Psoas muscle (tissue), 8 donors: ENCODE data around the gene MELTF. TPM values are rescaled to one million over a fixed set of nuclear protein-coding genes. Genes with fewer than 3 reads are reported as not detected.

Experiments used
- ATAC-seq, 4 donors: fragments of 200-7000 bp; cut with Tn5 transposase; one replicate each; pipeline ENCODE4 v1.9.1; 2020; ENCODE audit warnings: moderate library complexity in 3 of 4, mild to moderate bottlenecking in 2 of 4
- DNase-seq, 2 donors: peaks; one replicate each; pipeline ENCODE4 v3.0.0-alpha.2; 2020
- H3K27ac ChIP-seq: fragments of 200-600 bp; one replicate; pipeline ENCODE4 v1.8.0; 2022
- H3K27me3 ChIP-seq, 3 donors: fragments of 200-600 bp in 1 of 3; one replicate each; pipeline versions ENCODE4 v1.6.1 to v1.8.0; 2013 to 2022; ENCODE audit warnings: low read length in 2 of 3, mild to moderate bottlenecking in 2 of 3, moderate library complexity in 1 of 3; ENCODE audit not compliant: insufficient read depth in 3 of 3
- H3K36me3 ChIP-seq, 2 donors: fragments of 200-600 bp in 1 of 2; one replicate each; pipeline versions ENCODE4 v1.6.1 to v1.8.0; 2013 to 2022; ENCODE audit warnings: low read depth in 1 of 2, mild to moderate bottlenecking in 1 of 2, moderate library complexity in 1 of 2; ENCODE audit not compliant: insufficient read depth in 1 of 2
- H3K4me1 ChIP-seq: fragments of 200-600 bp; one replicate; pipeline ENCODE4 v1.8.0; 2022
- H3K4me3 ChIP-seq: fragments of 200-600 bp; one replicate; pipeline ENCODE4 v1.8.0; 2022; ENCODE audit warnings: mild to moderate bottlenecking
- H3K9me3 ChIP-seq: fragments of 200-600 bp; one replicate; pipeline ENCODE4 v1.8.0; 2022
- WGBS, 3 donors: extraction: QIAGEN DNeasy Blood & Tissue Kit; methylation state at CpG; one replicate each; pipeline versions ENCODE4 v1.1.6 to v1.1.7; 2013; 5-methylcytosine and 5-hydroxymethylcytosine counted together
- intact Hi-C, 2 donors: fragments of 100-400 bp; cut with DNase I; formaldehyde crosslinking; loops; one replicate each; pipeline versions ENCODE4 v1.11.0 to v1.14.2; 2022
- polyA plus RNA-seq, 3 donors: library from polyadenylated mRNA; stranded (reverse); fragments of 200-250 nt; gene quantifications; one replicate each; pipeline ENCODE4 v1.2.3, GENCODE V29; 2013
- total RNA-seq, 4 donors: library from RNA; stranded (reverse); fragmentation: NEBNext Ultra II Directional in 2 of 4; extraction: Animal tissue kit (Norgen Biotek cat#: 25700) in 2 of 4; gene quantifications; one replicate each; pipeline versions ENCODE4 v1.2.1 to v1.2.4, GENCODE V29; 2021 to 2023
- TF ChIP-seq, protein P1 (sequence below): fragments of 200-600 bp; IDR thresholded peaks from one replicate; pipeline ENCODE4 v1.8.0; 2022; ENCODE audit warnings: antibody characterized with exemption
- donor health status: healthy with polysubstance abuse.
- donor health status: DM: no; HTN: no; CAD: no; lungs with moderate emphysema.
- donor health status: Bipolar disorder and iron deficiency.
- donor health status: healthy.
- donor health status: DM: yes; HTN: yes; CAD: no.
- donor health status: DM: no; HTN: no; CAD: no.
- donor health status: DM: no; HTN: no; CAD: no.
- donor health status: DM: yes; HTN: yes; CAD: no.

Gene MELTF
- total and polyA plus RNA-seq, 7 donors = 0.23 to 0.97 (median 0.55) TPM

DNA sequence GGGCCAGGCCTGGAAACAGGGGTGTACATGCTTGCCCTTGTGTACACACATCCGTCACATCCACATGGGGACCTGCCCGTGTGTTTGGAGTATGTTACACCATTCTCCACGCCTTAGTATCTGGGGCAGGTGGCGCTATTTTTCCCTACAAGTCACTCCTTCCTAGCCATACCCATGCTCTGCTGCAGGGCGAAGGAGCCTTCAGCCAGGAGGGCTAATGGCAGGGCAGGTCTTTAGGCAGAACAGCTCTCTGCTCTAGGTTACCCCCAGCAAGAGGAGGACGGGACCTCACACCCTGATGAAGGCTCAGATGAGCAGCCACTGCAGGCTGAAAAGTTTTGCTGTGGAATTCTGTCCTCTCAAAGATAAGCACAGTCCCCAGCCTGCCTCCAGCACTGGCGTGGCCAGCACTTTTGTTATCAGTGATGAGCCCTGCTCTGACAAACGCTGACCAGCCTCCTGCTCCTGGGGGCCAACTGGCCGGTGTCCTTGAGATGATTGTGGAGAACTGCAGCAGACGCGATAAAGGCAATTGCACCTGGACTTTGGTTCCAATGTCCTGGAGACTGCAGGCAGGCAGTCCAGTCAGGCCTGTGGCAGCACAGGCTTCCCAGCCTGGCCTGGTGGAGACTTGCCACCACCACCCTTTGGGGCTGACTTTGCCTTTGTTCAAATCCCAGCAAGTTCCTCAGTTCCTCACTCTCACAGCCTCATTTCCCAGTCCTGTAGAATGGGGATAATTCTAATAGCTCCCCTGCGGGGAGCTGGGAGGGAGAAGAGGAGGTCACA is 41.2 kb downstream of the MELTF start:
- peak in 1 of 2 donors; percentile 26 for DNase-seq

GRCh38 chr3:196987022-196987421 is 42.6 kb downstream of the MELTF start:
- ATAC-seq (no peak), DNase-seq (no peak)
- Histone ChIP-seq H3K4me3 (no peak overlapping the region), H3K4me1 (no peaks in the 10 kb centered on the region), H3K9me3 (peaks cover 11% of the 10 kb centered on the region), H3K36me3 (no peaks in the 10 kb centered on the region), H3K27me3 (no peaks in the 10 kb centered on the region), H3K27ac (no peak overlapping the region)
- intact Hi-C loops = no loop called here
- TF ChIP-seq, protein P1, sequence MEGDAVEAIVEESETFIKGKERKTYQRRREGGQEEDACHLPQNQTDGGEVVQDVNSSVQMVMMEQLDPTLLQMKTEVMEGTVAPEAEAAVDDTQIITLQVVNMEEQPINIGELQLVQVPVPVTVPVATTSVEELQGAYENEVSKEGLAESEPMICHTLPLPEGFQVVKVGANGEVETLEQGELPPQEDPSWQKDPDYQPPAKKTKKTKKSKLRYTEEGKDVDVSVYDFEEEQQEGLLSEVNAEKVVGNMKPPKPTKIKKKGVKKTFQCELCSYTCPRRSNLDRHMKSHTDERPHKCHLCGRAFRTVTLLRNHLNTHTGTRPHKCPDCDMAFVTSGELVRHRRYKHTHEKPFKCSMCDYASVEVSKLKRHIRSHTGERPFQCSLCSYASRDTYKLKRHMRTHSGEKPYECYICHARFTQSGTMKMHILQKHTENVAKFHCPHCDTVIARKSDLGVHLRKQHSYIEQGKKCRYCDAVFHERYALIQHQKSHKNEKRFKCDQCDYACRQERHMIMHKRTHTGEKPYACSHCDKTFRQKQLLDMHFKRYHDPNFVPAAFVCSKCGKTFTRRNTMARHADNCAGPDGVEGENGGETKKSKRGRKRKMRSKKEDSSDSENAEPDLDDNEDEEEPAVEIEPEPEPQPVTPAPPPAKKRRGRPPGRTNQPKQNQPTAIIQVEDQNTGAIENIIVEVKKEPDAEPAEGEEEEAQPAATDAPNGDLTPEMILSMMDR = no peak
- WGBS, 3 donors = 65 to 78% (median 77%) methylated on average over 10 of the region's 10 CpGs

More for the DNA sequence above, 41.2 kb downstream of the MELTF start:
- intact Hi-C loops = no loop called here
- no peak for ATAC-seq
- 74 to 76% (median 74%) methylated on average over 12 of the region's 12 CpGs for WGBS, 3 donors
- TF ChIP-seq, protein P1 = no peak
- no peak overlapping the region for H3K27ac ChIP-seq
- peaks cover 1% of the 10 kb centered on the region for H3K9me3 ChIP-seq
- H3K36me3 ChIP-seq = no peaks in the 10 kb centered on the region
- no peaks in the 10 kb centered on the region for H3K4me1 ChIP-seq
- no peaks in the 10 kb centered on the region for H3K27me3 ChIP-seq
- H3K4me3 ChIP-seq = no peak overlapping the region

DNA sequence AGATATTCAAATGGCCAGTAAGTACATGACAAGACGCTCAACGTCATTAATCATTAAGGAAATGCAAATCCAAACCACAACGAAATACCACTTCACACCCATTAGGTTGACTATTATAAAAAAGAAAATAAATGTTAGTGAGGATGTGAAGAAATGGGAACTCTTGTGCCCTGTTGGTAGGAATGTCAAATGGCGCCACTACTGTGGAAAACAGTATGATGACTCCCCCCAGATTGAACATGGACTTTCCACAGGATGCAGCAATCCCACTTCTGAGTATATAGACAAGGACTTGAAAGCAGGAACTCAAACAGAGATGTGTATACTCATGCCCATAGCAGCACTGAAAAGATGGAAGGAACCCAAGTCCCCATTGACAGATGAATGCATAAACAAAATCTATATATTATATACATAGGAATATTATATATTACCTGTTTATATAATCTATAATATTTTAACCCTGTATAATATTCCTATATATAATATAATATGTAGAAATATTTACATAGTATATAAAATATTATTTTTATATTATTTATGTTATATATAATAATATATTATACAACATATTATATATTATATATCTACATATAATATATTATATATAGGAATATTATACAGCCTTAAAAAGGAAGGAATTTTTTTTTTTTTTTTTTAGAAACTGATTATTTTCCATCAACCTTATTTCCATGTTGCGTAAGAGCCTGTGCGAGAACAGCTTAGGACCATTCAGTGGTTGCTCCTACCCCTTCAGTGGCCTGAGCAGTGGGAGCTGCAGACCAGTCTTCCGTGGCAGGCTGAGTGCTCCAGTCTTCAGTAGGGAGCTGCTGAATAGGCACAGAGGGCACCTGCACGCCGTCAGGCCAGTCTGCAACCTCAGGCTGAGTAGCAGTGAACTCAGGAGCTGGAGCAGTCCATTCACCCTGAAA is 43.4 kb downstream of the MELTF start:
- Histone ChIP-seq H3K27ac (no peak overlapping the region), H3K9me3 (peaks cover 11% of the 10 kb centered on the region), H3K27me3 (no peaks in the 10 kb centered on the region), H3K4me1 (no peaks in the 10 kb centered on the region), H3K36me3 (no peaks in the 10 kb centered on the region), H3K4me3 (no peak overlapping the region)
- TF ChIP-seq, protein P1 = no peak
- intact Hi-C loops = no loop called here
- 87 to 93% (median 90%) methylated on average over 9 of the region's 9 CpGs for whole genome bisulfite sequencing, 3 donors
- no peak for ATAC-seq
- no peak for DNase-seq

- Histone ChIP-seq H3K4me3 (no peak overlapping the region), H3K9me3 (peaks cover 11% of the 10 kb centered on the region), H3K27me3 (no peaks in the 10 kb centered on the region), H3K4me1 (no peaks in the 10 kb centered on the region), H3K36me3 (no peaks in the 10 kb centered on the region), H3K27ac (no peak overlapping the region)
- WGBS, 3 donors = 79 to 84% (median 83%) methylated on average over 6 of the region's 6 CpGs
- TF ChIP-seq, protein P1 = no peak
- DNase-seq (no peak), ATAC-seq (no peak)
- intact Hi-C loops = no loop called here
Observed at GRCh38 chr3:196985298-196985697, 44.3 kb downstream of the MELTF start.
